H9 (cell line): ENCODE data around the gene TMEM59L. TPM values are rescaled to one million over a fixed set of nuclear protein-coding genes. Genes with fewer than 3 reads are reported as not detected.
A peak's percentile ranks its signal among the peaks of the same experiment; 100 is the strongest.
"Not testable (repeated sequence)": the region's sequence is repeated elsewhere in the genome, so short reads cannot be mapped to it uniquely, and the experiment has no call there.

Experiments
- DNase-seq: peaks from one replicate; pipeline ENCODE4 v3.0.0-alpha.2; 2017
- H2AFZ ChIP-seq: one replicate; pipeline ENCODE4 v1.6.1; 2013; ENCODE audit warnings: mild to moderate bottlenecking, low read length, control low read depth, moderate library complexity
- H2AK5ac ChIP-seq: 2 replicates; pipeline ENCODE4 v1.6.1; 2013; ENCODE audit warnings: low read length, control low read depth, mixed read lengths; ENCODE audit not compliant: insufficient read length
- H2BK120ac ChIP-seq: one replicate; pipeline ENCODE4 v1.6.1; 2013; ENCODE audit warnings: low read depth, mild to moderate bottlenecking, low read length, control low read depth, inconsistent platforms; ENCODE audit not compliant: poor library complexity, severe bottlenecking
- H2BK12ac ChIP-seq: 2 replicates; pipeline ENCODE4 v1.6.1; 2013; ENCODE audit warnings: low read length, control low read depth, mixed read lengths, low read depth; ENCODE audit not compliant: insufficient read length
- H2BK15ac ChIP-seq: 2 replicates; pipeline ENCODE4 v1.6.1; 2013; ENCODE audit warnings: low read depth, low read length, control low read depth
- H2BK20ac ChIP-seq: one replicate; pipeline ENCODE4 v1.6.1; 2013; ENCODE audit warnings: low read depth, mild to moderate bottlenecking, low read length, control low read depth, inconsistent platforms; ENCODE audit not compliant: poor library complexity, severe bottlenecking
- H2BK5ac ChIP-seq: 2 replicates; pipeline ENCODE4 v1.6.1; 2013; ENCODE audit warnings: low read length, control low read depth, mixed read lengths; ENCODE audit not compliant: insufficient read length
- H3K14ac ChIP-seq: 2 replicates; pipeline ENCODE4 v1.6.1; 2013; ENCODE audit warnings: low read length, control low read depth; ENCODE audit not compliant: insufficient read depth
- H3K18ac ChIP-seq: 2 replicates; pipeline ENCODE4 v1.6.1; 2013; ENCODE audit warnings: low read depth, mild to moderate bottlenecking, mixed read lengths, low read length, control low read depth; ENCODE audit not compliant: insufficient read length
- H3K23ac ChIP-seq: 2 replicates; pipeline ENCODE4 v1.6.1; 2013; ENCODE audit warnings: low read length, control low read depth, mixed read lengths, low read depth; ENCODE audit not compliant: insufficient read length
- H3K23me2 ChIP-seq: 2 replicates; pipeline ENCODE4 v1.6.1; 2013; ENCODE audit warnings: low read depth, mild to moderate bottlenecking, mixed read lengths, low read length, control low read depth; ENCODE audit not compliant: insufficient read length, poor library complexity, severe bottlenecking
- H3K27ac ChIP-seq: 2 replicates; pipeline ENCODE4 v1.5.1; 2013; ENCODE audit warnings: low read length, control low read depth, mixed read lengths, low read depth; ENCODE audit not compliant: insufficient read length
- H3K27me3 ChIP-seq: 2 replicates; pipeline ENCODE4 v1.6.1; 2013; ENCODE audit warnings: low read length, control low read depth, inconsistent platforms; ENCODE audit not compliant: insufficient read depth
- H3K4ac ChIP-seq: 2 replicates; pipeline ENCODE4 v1.6.1; 2013; ENCODE audit warnings: low read depth, mild to moderate bottlenecking, control low read depth, inconsistent platforms, low read length, moderate library complexity
- H3K4me1 ChIP-seq: 2 replicates; pipeline ENCODE4 v1.6.1; 2013; ENCODE audit warnings: low read length, control low read depth, inconsistent platforms; ENCODE audit not compliant: insufficient read depth
- H3K4me2 ChIP-seq: 2 replicates; pipeline ENCODE4 v1.6.1; 2013; ENCODE audit warnings: low read length, control low read depth, mixed read lengths; ENCODE audit not compliant: insufficient read length, insufficient read depth
- H3K56ac ChIP-seq: 2 replicates; pipeline ENCODE4 v1.6.1; 2013; ENCODE audit warnings: low read depth, mild to moderate bottlenecking, mixed read lengths, low read length, control low read depth; ENCODE audit not compliant: insufficient read length
- H3K79me1 ChIP-seq: 2 replicates; pipeline ENCODE4 v1.6.1; 2013; ENCODE audit warnings: low read depth, mild to moderate bottlenecking, moderate library complexity, low read length, control low read depth, inconsistent platforms; ENCODE audit not compliant: insufficient read depth, poor library complexity, severe bottlenecking
- H3K79me2 ChIP-seq: 2 replicates; pipeline ENCODE4 v1.6.1; 2013; ENCODE audit warnings: low read length, control low read depth, inconsistent platforms; ENCODE audit not compliant: insufficient read depth
- H3K9ac ChIP-seq: 2 replicates; pipeline ENCODE4 v1.6.1; 2013; ENCODE audit warnings: low read length, control low read depth, mixed read lengths; ENCODE audit not compliant: insufficient read length; ENCODE audit errors: extremely low read depth
- H3K9me3 ChIP-seq: one replicate; pipeline ENCODE4 v1.6.1; 2013; ENCODE audit warnings: low read depth, low read length, inconsistent platforms; ENCODE audit not compliant: control insufficient read depth
- H3T11ph ChIP-seq: one replicate; pipeline ENCODE4 v1.6.1; 2013; ENCODE audit warnings: mild to moderate bottlenecking, low read length, control low read depth, inconsistent platforms
- H4K20me1 ChIP-seq: one replicate; pipeline ENCODE4 v1.6.1; 2013; ENCODE audit not compliant: control insufficient read depth, insufficient read length, insufficient read depth
- H4K5ac ChIP-seq: 2 replicates; pipeline ENCODE4 v1.6.1; 2013; ENCODE audit warnings: low read depth, mild to moderate bottlenecking, mixed read lengths, low read length, control low read depth; ENCODE audit not compliant: insufficient read length
- H4K8ac ChIP-seq: replicated peaks from 2 replicates; pipeline ENCODE4 v1.6.1; 2013; ENCODE audit warnings: low read length, control low read depth, mixed read lengths, low read depth; ENCODE audit not compliant: insufficient read length
- H4K91ac ChIP-seq: 2 replicates; pipeline ENCODE4 v1.6.1; 2013; ENCODE audit warnings: low read depth, mild to moderate bottlenecking, moderate library complexity, mixed read lengths, low read length, control low read depth; ENCODE audit not compliant: insufficient read length
- H3K27ac Mint-ChIP-seq, 3 experiments: 2 replicates in 2 of 3; 3 replicates in 1 of 3; pipeline ENCODE4 v1.8.0; 2020 to 2021; ENCODE audit warnings: mixed read lengths in 3 of 3, mild to moderate bottlenecking in 1 of 3, moderate library complexity in 1 of 3
- H3K27me3 Mint-ChIP-seq: 2 replicates; pipeline ENCODE4 v1.8.0; 2021; ENCODE audit warnings: low read depth, mild to moderate bottlenecking, moderate library complexity, mixed read lengths
- H3K36me3 Mint-ChIP-seq, 3 experiments: 2 replicates in 2 of 3; 3 replicates in 1 of 3; pipeline ENCODE4 v1.8.0; 2020 to 2021; ENCODE audit warnings: low read depth in 3 of 3, mixed read lengths in 3 of 3; ENCODE audit not compliant: insufficient read depth in 1 of 3
- H3K4me1 Mint-ChIP-seq, 2 experiments: 2 replicates each; pipeline ENCODE4 v1.8.0; 2020; ENCODE audit warnings: mixed read lengths in 2 of 2
- H3K4me3 Mint-ChIP-seq, 2 experiments: 2 replicates in 1 of 2; 3 replicates in 1 of 2; pipeline ENCODE4 v1.8.0; 2020 to 2021; ENCODE audit warnings: mild to moderate bottlenecking in 2 of 2, mixed read lengths in 2 of 2, moderate library complexity in 1 of 2
- H3K9me3 Mint-ChIP-seq, 2 experiments: 2 replicates in 1 of 2; 3 replicates in 1 of 2; pipeline ENCODE4 v1.8.0; 2020; ENCODE audit warnings: mild to moderate bottlenecking in 2 of 2, mixed read lengths in 2 of 2, moderate library complexity in 1 of 2
- CTCF ChIP-seq: fragments of 200-600 bp; sonication (generic); conservative IDR thresholded peaks from 3 replicates; pipeline ENCODE4 v1.8.0; 2021; ENCODE audit warnings: antibody characterized with exemption, mild to moderate bottlenecking
- WGBS: extraction: QIAGEN DNeasy Blood & Tissue Kit; methylation state at CpG from one replicate; pipeline ENCODE4 v1.1.7; 2013; ENCODE audit warnings: missing lambda C conversion rate, low lambda C conversion rate, mixed read lengths; ENCODE audit not compliant: insufficient read length; ENCODE audit errors: extremely low coverage; 5-methylcytosine and 5-hydroxymethylcytosine counted together
- total RNA-seq: library from RNA; stranded (reverse); gene quantifications from 2 replicates; pipeline ENCODE4 v1.2.1, GENCODE V29; 2021

TMEM59L gene
- total RNA-seq, 1 experiment from 2014 or later, result 12.0 TPM

GRCh38 chr19:18591735-18592385 is 20.8 kb upstream of the TMEM59L start:
- Histone ChIP-seq H2BK15ac (no peak overlapping the region), H3K4me2 (no peak overlapping the region), H2BK20ac (no peak overlapping the region), H3K27ac (no peak overlapping the region), H2BK12ac (no peak overlapping the region), H4K91ac (no peak overlapping the region), H2AFZ (no peak overlapping the region), H3T11ph (no peak overlapping the region), H3K79me1 (no peaks in the 10 kb centered on the region), H3K23ac (no peak overlapping the region), H3K56ac (no peak overlapping the region), H4K20me1 (no peaks in the 10 kb centered on the region), H3K18ac (no peak overlapping the region), H2BK5ac (no peak overlapping the region), H3K9ac (no peak overlapping the region), H3K14ac (no peak overlapping the region), H3K23me2 (peaks cover 28% of the 10 kb centered on the region), H3K27me3 (no peaks in the 10 kb centered on the region), H4K8ac (no peak overlapping the region), H3K4me1 (peaks cover 8% of the 10 kb centered on the region; the same call in 1 of the 2 replicates), H3K9me3 (no peaks in the 10 kb centered on the region), H3K4ac (no peak overlapping the region), H2AK5ac (no peak overlapping the region), H2BK120ac (no peak overlapping the region), H3K79me2 (no peaks in the 10 kb centered on the region), H4K5ac (no peak overlapping the region)
- Mint-ChIP-seq H3K27me3 (peaks cover 11% of the 10 kb centered on the region), H3K27ac (no peak overlapping the region), H3K4me1 (peaks cover 45 to 49% of the 10 kb centered on the region in 2 experiments), H3K4me3 (peak overlapping the region in 1 of 2 experiments; percentile 65; a peak in 2 of 5 replicates), H3K9me3 (no peaks in the 10 kb centered on the region; a peak in 1 of 5 replicates), H3K36me3 (peaks cover 3 to 16% (median 5%) of the 10 kb centered on the region in 3 experiments; a peak in 5 of 7 replicates)
- WGBS, result no CpG with 5 or more reads among the region's 22 CpGs
- no peak for TF ChIP-seq CTCF
- DNase-seq, result no peak

GRCh38 chr19:18592732-18593131 is 19.9 kb upstream of the TMEM59L start:
- H2AFZ ChIP-seq, H2BK15ac ChIP-seq, H3K9ac ChIP-seq, H3K79me1 ChIP-seq, H2BK120ac ChIP-seq, DNase-seq, H4K91ac ChIP-seq, H3K79me2 ChIP-seq, H4K8ac ChIP-seq, H4K20me1 ChIP-seq, H3K56ac ChIP-seq, H3K27me3 ChIP-seq, H3K14ac ChIP-seq, H2BK20ac ChIP-seq, H3K9me3 ChIP-seq, H3K4ac ChIP-seq, H3K27ac Mint-ChIP-seq, H3K4me2 ChIP-seq, H3K27ac ChIP-seq, H3K18ac ChIP-seq, H3K4me1 ChIP-seq, H2AK5ac ChIP-seq, H3T11ph ChIP-seq, H3K9me3 Mint-ChIP-seq, H2BK5ac ChIP-seq, H4K5ac ChIP-seq, H3K23ac ChIP-seq, H2BK12ac ChIP-seq: not testable (repeated sequence)
- Mint-ChIP-seq H3K36me3 (peaks cover 3 to 16% (median 5%) of the 10 kb centered on the region in 3 experiments; a peak in 5 of 7 replicates), H3K4me3 (peak overlapping the region in 1 of 2 experiments; percentile 77; a peak in 3 of 5 replicates), H3K27me3 (peaks cover 11% of the 10 kb centered on the region), H3K4me1 (peaks cover 47 to 52% of the 10 kb centered on the region in 2 experiments)
- peaks cover 28% of the 10 kb centered on the region for H3K23me2 ChIP-seq
- WGBS, result no CpG with 5 or more reads among the region's 5 CpGs
